CD4-positive, alpha-beta memory T cell (primary cell): ENCODE data around the gene ASIC4. TPM values are rescaled to one million over a fixed set of nuclear protein-coding genes. Genes with fewer than 3 reads are reported as not detected.

Experiments used
- CTCF ChIA-PET: fragments of 350-600 bp; sonication (Branson Sonifier 250); formaldehyde crosslinking; loops from one replicate; lab custom pipeline; 2021; ENCODE audit warnings: inconsistent platforms; ENCODE audit not compliant: partially characterized antibody; lab: Charles Lee
- POLR2A ChIA-PET: fragments of 350-600 bp; sonication (Branson Sonifier 250); formaldehyde crosslinking; loops from one replicate; lab custom pipeline; 2021; ENCODE audit not compliant: partially characterized antibody; lab: Charles Lee
- DNase-seq, 5 donors: peaks; one replicate each; pipeline versions ENCODE4 v3.0.0 to v3.0.0-alpha.2; 2020 to 2022; ENCODE audit warnings: mixed read lengths in 1 of 5
- H3K27ac ChIP-seq: one replicate; pipeline ENCODE4 v1.7.0; 2013; ENCODE audit warnings: low read depth, low read length
- H3K27me3 ChIP-seq: 2 replicates; pipeline ENCODE4 v1.7.0; 2013; ENCODE audit warnings: mild to moderate bottlenecking, low read length, moderate library complexity; ENCODE audit not compliant: insufficient read depth
- H3K36me3 ChIP-seq: 2 replicates; pipeline ENCODE4 v1.7.0; 2013; ENCODE audit warnings: mild to moderate bottlenecking, low read length, moderate library complexity; ENCODE audit not compliant: insufficient read depth
- H3K4me1 ChIP-seq: 2 replicates; pipeline ENCODE4 v1.7.0; 2013; ENCODE audit warnings: mild to moderate bottlenecking, low read length, moderate library complexity; ENCODE audit not compliant: insufficient read depth
- H3K4me3 ChIP-seq, 2 donors: one replicate each; pipeline ENCODE4 v1.7.0; 2013; ENCODE audit warnings: low read length in 2 of 2, mild to moderate bottlenecking in 1 of 2
- H3K9me3 ChIP-seq, 2 donors: one replicate each; pipeline ENCODE4 v1.7.0; 2013; ENCODE audit warnings: low read length in 2 of 2, control low read depth in 1 of 2; ENCODE audit not compliant: control insufficient read depth in 1 of 2
- H3K27ac Mint-ChIP-seq, 7 donors: one replicate each; pipeline ENCODE4 v1.8.0; 2020 to 2021; ENCODE audit warnings: mixed read lengths in 7 of 7, mild to moderate bottlenecking in 6 of 7, inconsistent platforms in 3 of 7, moderate library complexity in 3 of 7
- H3K27me3 Mint-ChIP-seq, 2 donors: one replicate each; pipeline ENCODE4 v1.8.0; 2020 to 2021; ENCODE audit warnings: mixed read lengths in 2 of 2
- H3K36me3 Mint-ChIP-seq, 2 donors: one replicate each; pipeline ENCODE4 v1.8.0; 2020 to 2021; ENCODE audit warnings: mixed read lengths in 2 of 2, inconsistent platforms in 1 of 2, mild to moderate bottlenecking in 1 of 2
- H3K4me1 Mint-ChIP-seq, 4 donors: one replicate each; pipeline ENCODE4 v1.8.0; 2020 to 2021; ENCODE audit warnings: mixed read lengths in 4 of 4, mild to moderate bottlenecking in 1 of 4
- H3K4me3 Mint-ChIP-seq, 8 donors: one replicate each; pipeline ENCODE4 v1.8.0; 2020 to 2021; ENCODE audit warnings: mixed read lengths in 8 of 8, mild to moderate bottlenecking in 7 of 8, moderate library complexity in 6 of 8, inconsistent platforms in 3 of 8
- H3K9me3 Mint-ChIP-seq, 8 donors: one replicate each; pipeline ENCODE4 v1.8.0; 2020 to 2021; ENCODE audit warnings: mixed read lengths in 8 of 8, mild to moderate bottlenecking in 5 of 8, inconsistent platforms in 3 of 8, moderate library complexity in 1 of 8
- intact Hi-C: fragments of 100-400 bp; cut with micrococcal nuclease; formaldehyde crosslinking; loops from one replicate; pipeline ENCODE4 v1.15.1; 2023
- polyA plus RNA-seq, 2 donors: library from polyadenylated mRNA; unstranded; fragments of 300-500 nt; fragmentation: Illumina TruSeq; gene quantifications; one replicate each; pipeline ENCODE4 v1.2.3, GENCODE V29; 2021
- total RNA-seq, 2 experiments: library from RNA; stranded (reverse); gene quantifications; one replicate each; pipeline ENCODE4 v1.2.3, GENCODE V29; 2021

The ASIC4 gene
- total and polyA plus RNA-seq, 4 experiments from 2014 or later = 0.09 to 0.22 TPM; not detected in 2

GRCh38 chr2:219527472-219527871, 13.2 kb downstream of the ASIC4 start:
- ChIA-PET POLR2A (interaction anchor here (1.0 kb wide), 1 partner anchor 31 kb away, joined by 3 read pairs; a partner anchor contains a TSS), CTCF (interaction anchor here (0.8 to 6.5 kb wide), 12 partner anchors 14 to 125 kb away, joined by 3 to 160 read pairs (median 6); partner anchors contain the start of genes CHPF, GMPPA and TMEM198)
- Histone ChIP-seq H3K9me3 (no peaks in the 10 kb centered on the region), H3K4me3 (no peak overlapping the region), H3K27me3 (peaks cover 46% of the 10 kb centered on the region), H3K4me1 (peaks cover 10% of the 10 kb centered on the region), H3K27ac (no peak overlapping the region), H3K36me3 (no peaks in the 10 kb centered on the region)
- Mint-ChIP-seq H3K27me3 (peaks cover 66 to 75% of the 10 kb centered on the region in 2 donors), H3K36me3 (no peaks in the 10 kb centered on the region), H3K4me1 (peaks cover 3 to 13% (median 5%) of the 10 kb centered on the region in 4 donors), H3K9me3 (no peaks in the 10 kb centered on the region), H3K4me3 (no peak overlapping the region), H3K27ac (no peak overlapping the region)
- intact Hi-C loops = no loop called here
- DNase-seq = no peak

- POLR2A ChIA-PET = interaction anchor here (0.5 to 1.3 kb wide), 7 partner anchors 17 to 365 kb away, joined by 3 to 5 read pairs (median 3); partner anchors contain the start of gene GMPPA
These were observed 16.0 kb downstream of the ASIC4 start for GRCh38 chr2:219530048-219530963.

GRCh38 chr2:219531639-219532377, 17.5 kb downstream of the ASIC4 start:
- POLR2A ChIA-PET = no interaction called here
- Histone ChIP-seq H3K36me3 (no peaks in the 10 kb centered on the region), H3K4me3 (no peak overlapping the region), H3K4me1 (no peaks in the 10 kb centered on the region), H3K9me3 (no peaks in the 10 kb centered on the region), H3K27ac (no peak overlapping the region), H3K27me3 (peaks cover 26% of the 10 kb centered on the region)
- Mint-ChIP-seq H3K4me1 (peaks cover 0 to 7% (median 0%) of the 10 kb centered on the region in 4 donors), H3K27ac (no peak overlapping the region), H3K9me3 (no peaks in the 10 kb centered on the region), H3K4me3 (no peak overlapping the region), H3K36me3 (no peaks in the 10 kb centered on the region), H3K27me3 (peaks cover 43 to 56% of the 10 kb centered on the region in 2 donors)
- CTCF ChIA-PET = interaction anchor here (1.1 to 6.5 kb wide), 7 partner anchors 9 to 129 kb away, joined by 3 to 160 read pairs (median 57); partner anchors contain the start of genes CHPF, GMPPA and TMEM198
- DNase-seq = no peak
- intact Hi-C loops = no loop called here

More at GRCh38 chr2:219530048-219530963, 16.0 kb downstream of the ASIC4 start:
- H3K9me3 Mint-ChIP-seq = no peaks in the 10 kb centered on the region
- Histone ChIP-seq H3K27ac (no peak overlapping the region), H3K27me3 (peaks cover 26% of the 10 kb centered on the region), H3K36me3 (no peaks in the 10 kb centered on the region), H3K9me3 (no peaks in the 10 kb centered on the region), H3K4me1 (no peaks in the 10 kb centered on the region), H3K4me3 (no peak overlapping the region)
- intact Hi-C loops = loop anchor here (1.0 kb wide), 6 partner anchors 20 to 370 kb away; partner anchors contain the start of gene NHEJ1
- H3K27me3 Mint-ChIP-seq = peaks cover 53 to 66% of the 10 kb centered on the region in 2 donors
- peak overlapping the region in 1 of 7 donors; percentile 41 for H3K27ac Mint-ChIP-seq
- peaks cover 0 to 7% (median 0%) of the 10 kb centered on the region in 4 donors for H3K4me1 Mint-ChIP-seq
- peak; percentile 79 to 84 (median 81) for DNase-seq
- no peaks in the 10 kb centered on the region for H3K36me3 Mint-ChIP-seq
- no peak overlapping the region for H3K4me3 Mint-ChIP-seq
- CTCF ChIA-PET = interaction anchor here (0.7 to 6.5 kb wide), 32 partner anchors 10 to 550 kb away, joined by 3 to 160 read pairs (median 7); partner anchors contain the start of genes CHPF, DNPEP, GMPPA and TMEM198

- H3K9me3 Mint-ChIP-seq = no peaks in the 10 kb centered on the region
- no peak overlapping the region for H3K27ac ChIP-seq
- H3K9me3 ChIP-seq = no peaks in the 10 kb centered on the region
- ChIA-PET CTCF (interaction anchor here (3.5 to 6.5 kb wide), 4 partner anchors 9 to 130 kb away, joined by 26 to 130 read pairs (median 58); partner anchors contain the start of genes CHPF and TMEM198), POLR2A (no interaction called here)
- peaks cover 38 to 51% of the 10 kb centered on the region in 2 donors for H3K27me3 Mint-ChIP-seq
- no peak overlapping the region for H3K27ac Mint-ChIP-seq
- peaks cover 0 to 7% (median 0%) of the 10 kb centered on the region in 4 donors for H3K4me1 Mint-ChIP-seq
- no peak overlapping the region for H3K4me3 Mint-ChIP-seq
- no peak overlapping the region for H3K4me3 ChIP-seq
- DNase-seq = no peak
- H3K4me1 ChIP-seq = no peaks in the 10 kb centered on the region
- peaks cover 26% of the 10 kb centered on the region for H3K27me3 ChIP-seq
- H3K36me3 Mint-ChIP-seq = no peaks in the 10 kb centered on the region
- H3K36me3 ChIP-seq = no peaks in the 10 kb centered on the region
- intact Hi-C loops = no loop called here
These were observed 18.0 kb downstream of the ASIC4 start for GRCh38 chr2:219532378-219532649.

GRCh38 chr2:219533930-219534661, 19.8 kb downstream of the ASIC4 start:
- Mint-ChIP-seq H3K4me3 (no peak overlapping the region), H3K27ac (no peak overlapping the region)
- H3K4me3 ChIP-seq = no peak overlapping the region

GRCh38 chr2:219536425-219536824, 22.1 kb downstream of the ASIC4 start:
- no peaks in the 10 kb centered on the region for H3K36me3 Mint-ChIP-seq
- H3K27me3 Mint-ChIP-seq = peaks cover 9 to 19% of the 10 kb centered on the region in 2 donors
- H3K4me1 Mint-ChIP-seq = peaks cover 1 to 5% (median 3%) of the 10 kb centered on the region in 4 donors
- ChIA-PET POLR2A (no interaction called here), CTCF (interaction anchor here (1.1 kb wide), 1 partner anchor 13 kb away, joined by 3 read pairs; no protein-coding TSS in a partner anchor)
- Histone ChIP-seq H3K4me1 (no peaks in the 10 kb centered on the region), H3K27me3 (no peaks in the 10 kb centered on the region), H3K9me3 (no peaks in the 10 kb centered on the region), H3K27ac (no peak overlapping the region), H3K36me3 (no peaks in the 10 kb centered on the region), H3K4me3 (no peak overlapping the region)
- peak in 1 of 5 donors; percentile 16 for DNase-seq
- H3K4me3 Mint-ChIP-seq = no peak overlapping the region
- peak overlapping the region in 1 of 7 donors; percentile 57 for H3K27ac Mint-ChIP-seq
- no peaks in the 10 kb centered on the region for H3K9me3 Mint-ChIP-seq
- intact Hi-C loops = no loop called here

More at GRCh38 chr2:219533930-219534661, 19.8 kb downstream of the ASIC4 start:
- Mint-ChIP-seq H3K27me3 (peaks cover 26 to 39% of the 10 kb centered on the region in 2 donors), H3K4me1 (peaks cover 0 to 7% (median 0%) of the 10 kb centered on the region in 4 donors), H3K36me3 (no peaks in the 10 kb centered on the region), H3K9me3 (no peaks in the 10 kb centered on the region)
- no peaks in the 10 kb centered on the region for H3K9me3 ChIP-seq
- ChIA-PET POLR2A (no interaction called here), CTCF (interaction anchor here (0.7 to 1.4 kb wide), 2 partner anchors 39 kb away, joined by 3 read pairs; no protein-coding TSS in a partner anchor)
- H3K27me3 ChIP-seq = peaks cover 17% of the 10 kb centered on the region
- intact Hi-C loops = no loop called here
- DNase-seq = no peak
- no peaks in the 10 kb centered on the region for H3K36me3 ChIP-seq
- no peaks in the 10 kb centered on the region for H3K4me1 ChIP-seq
- H3K27ac ChIP-seq = no peak overlapping the region
